ENCODE data around the gene TFDP1.

The TFDP1 gene

DNA sequence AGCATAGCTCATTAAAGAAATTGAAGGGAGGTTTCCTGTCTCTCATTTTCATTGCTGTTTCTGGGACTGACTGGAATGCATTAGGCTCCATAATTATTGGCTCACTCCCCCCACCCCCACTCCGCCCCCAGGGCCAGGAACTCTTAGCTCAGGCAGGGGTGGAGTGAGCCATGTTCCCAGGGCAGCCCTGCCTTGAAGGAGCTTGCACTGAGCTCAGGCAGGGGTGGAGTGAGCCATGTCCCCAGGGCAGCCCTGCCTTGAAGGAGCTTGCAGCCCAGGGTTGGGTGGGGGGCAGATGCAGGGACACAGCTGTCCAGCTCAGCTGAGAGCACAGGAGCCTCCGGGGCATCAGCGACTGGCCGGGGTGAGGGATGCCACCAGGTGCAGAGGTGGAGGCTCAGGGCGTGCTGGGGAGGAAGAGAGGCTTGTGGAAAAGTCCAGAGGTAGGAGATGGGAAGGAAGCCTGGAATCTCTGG lies 39.1 kb upstream of the TFDP1 start:
- peak; percentile 59 for DNase-seq (ENCODE audit: low read depth)
- no peak overlapping the region for H3K4me3 ChIP-seq (ENCODE audit: low read depth, low read length)
- no peak for TF ChIP-seq CTCF (conservative IDR thresholded peaks at IDR 0.05; ENCODE audit: low read depth, low read length)

DNA sequence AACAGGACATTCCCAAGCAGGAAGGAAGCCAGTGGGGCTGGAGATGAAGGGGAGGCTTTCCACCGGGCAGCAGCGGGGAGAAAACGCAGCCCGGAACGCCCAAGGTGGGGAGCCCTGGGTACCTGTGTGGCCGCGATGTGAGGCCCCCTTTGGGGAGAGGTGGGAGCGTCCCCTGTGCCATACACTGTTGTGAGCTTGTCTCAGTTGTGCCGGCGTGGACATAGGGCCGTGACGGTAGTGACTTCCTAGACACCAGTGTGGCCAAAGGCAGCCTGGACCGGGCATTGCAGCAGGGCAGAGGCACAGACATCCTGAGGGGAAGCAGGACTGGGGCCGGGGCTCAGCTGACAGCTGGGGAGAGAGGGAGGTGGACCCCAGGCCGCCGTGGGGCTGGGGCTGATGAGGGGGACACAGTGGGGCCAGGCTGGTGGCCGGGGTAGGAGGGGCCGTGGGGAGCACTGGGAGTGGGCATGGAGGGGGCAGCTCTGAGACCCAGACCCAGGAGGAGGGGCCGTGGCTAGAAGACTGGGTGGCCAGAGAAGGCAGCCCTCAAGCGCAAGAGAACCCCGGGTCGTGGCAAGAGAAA lies 38.5 kb upstream of the TFDP1 start:
- no peak overlapping the region for H3K4me3 ChIP-seq (ENCODE audit: low read depth, low read length)
- TF ChIP-seq CTCF (conservative IDR thresholded peaks at IDR 0.05; ENCODE audit: low read depth, low read length) = no peak
- no peak for DNase-seq (ENCODE audit: low read depth)

DNA sequence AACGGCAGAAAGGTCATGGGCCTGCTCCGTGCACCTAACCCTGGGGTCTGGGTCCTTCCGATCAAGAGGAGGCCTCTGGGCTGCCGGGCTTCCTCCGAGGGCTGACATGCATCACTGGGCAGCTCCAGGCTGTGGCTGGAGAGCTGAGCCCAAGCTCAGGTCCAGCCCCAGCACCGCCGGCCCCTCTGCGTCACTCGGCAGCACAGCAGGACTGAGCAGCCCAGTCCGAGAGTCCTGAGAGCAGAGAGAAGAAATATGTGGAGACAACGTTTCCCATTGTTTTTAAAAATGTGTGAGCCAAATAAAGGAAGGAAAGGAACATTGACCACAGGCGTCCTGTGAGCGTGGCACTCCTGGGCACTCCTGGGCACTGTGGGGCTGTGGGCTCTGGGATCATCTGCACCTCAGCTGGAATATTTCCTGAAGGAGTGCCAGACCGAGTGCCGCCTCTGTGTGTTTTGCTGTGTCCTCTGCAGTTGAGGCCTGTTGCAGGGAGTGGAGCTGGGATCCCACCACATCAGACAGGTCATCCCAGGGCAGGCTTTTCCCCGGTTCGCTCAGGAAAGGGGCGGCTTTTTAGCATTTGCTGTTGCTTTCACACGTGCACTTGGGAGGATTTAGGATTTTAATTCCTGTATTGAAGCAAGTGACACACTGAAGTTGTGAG lies 37.8 kb upstream of the TFDP1 start:
- no peak for TF ChIP-seq CTCF (conservative IDR thresholded peaks at IDR 0.05; ENCODE audit: low read depth, low read length)
- DNase-seq (ENCODE audit: low read depth) = peak; percentile 79
- H3K4me3 ChIP-seq (ENCODE audit: low read depth, low read length) = no peak overlapping the region

- no peak overlapping the region for H3K4me3 ChIP-seq (ENCODE audit: low read depth, low read length)
- peak; percentile 48 for DNase-seq (ENCODE audit: low read depth)
Observed at GRCh38 chr13:113547238-113547971, 37.1 kb upstream of the TFDP1 start.

GRCh38 chr13:113548171-113548641 lies 36.3 kb upstream of the TFDP1 start:
- H3K4me3 ChIP-seq (ENCODE audit: low read depth, low read length) = peak overlapping the region; percentile 36
- DNase-seq (ENCODE audit: low read depth) = peak; percentile 78
- TF ChIP-seq CTCF (conservative IDR thresholded peaks at IDR 0.05; ENCODE audit: low read depth, low read length) = no peak

More at GRCh38 chr13:113547238-113547971, 37.1 kb upstream of the TFDP1 start:
- no peak for TF ChIP-seq CTCF (conservative IDR thresholded peaks at IDR 0.05; ENCODE audit: low read depth, low read length)

- no peak for TF ChIP-seq CTCF (conservative IDR thresholded peaks at IDR 0.05; ENCODE audit: low read depth, low read length)
- no peak for DNase-seq (ENCODE audit: low read depth)
Observed at GRCh38 chr13:113548778-113549621, 35.6 kb upstream of the TFDP1 start.

More at GRCh38 chr13:113548778-113549621, 35.6 kb upstream of the TFDP1 start:
- H3K4me3 ChIP-seq (ENCODE audit: low read depth, low read length) = no peak overlapping the region

Data from choroid plexus epithelial cell (primary cell).